ENCODE results near the gene KCNJ18.
"Not testable (repeated sequence)": the region's sequence is repeated elsewhere in the genome, so short reads cannot be mapped to it uniquely, and the experiment has no call there.

Gene KCNJ18

DNA sequence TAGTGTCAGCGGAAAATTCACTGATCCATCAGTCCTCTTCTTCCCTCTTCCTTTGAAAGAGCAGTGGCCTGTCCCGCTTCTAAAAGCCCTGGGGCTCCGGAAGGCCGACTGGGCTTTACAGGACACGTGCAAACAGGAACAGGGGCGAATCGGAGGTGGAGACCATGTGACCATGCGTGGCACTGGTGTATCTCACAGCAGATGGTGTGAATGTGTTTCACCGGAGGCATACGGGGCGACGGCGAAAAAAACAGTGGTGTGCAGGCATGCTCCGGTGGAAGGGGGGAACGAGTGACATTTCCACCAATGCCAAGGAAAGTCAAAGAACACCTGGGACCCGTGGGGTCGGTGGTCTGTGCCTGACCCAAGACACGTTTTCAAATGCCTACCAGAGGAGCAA lies 8.4 kb upstream of the KCNJ18 start:
- not testable (repeated sequence) for H3K4me3 ChIP-seq (ENCODE audit: low read depth, low read length, poor library complexity, severe bottlenecking); H3K9ac ChIP-seq (ENCODE audit: low read length); H3K79me2 ChIP-seq (ENCODE audit: insufficient read depth, low read length); H3F3A ChIP-seq (ENCODE audit: insufficient read depth, low read length); H3K4me1 ChIP-seq (ENCODE audit: insufficient read depth, low read length, severe bottlenecking); H3K4me2 ChIP-seq (ENCODE audit: low read length); H3K9me2 ChIP-seq (ENCODE audit: low read depth, low read length); H3K27me3 ChIP-seq (ENCODE audit: insufficient read depth, low read length); H3K36me3 ChIP-seq (ENCODE audit: insufficient read depth, low read length); H4K20me1 ChIP-seq (ENCODE audit: insufficient read depth, low read length); H3K27ac ChIP-seq (ENCODE audit: low read depth, low read length, poor library complexity, severe bottlenecking); H3K9me3 ChIP-seq (ENCODE audit: low read length); H2AFZ ChIP-seq (ENCODE audit: low read length)

DNA sequence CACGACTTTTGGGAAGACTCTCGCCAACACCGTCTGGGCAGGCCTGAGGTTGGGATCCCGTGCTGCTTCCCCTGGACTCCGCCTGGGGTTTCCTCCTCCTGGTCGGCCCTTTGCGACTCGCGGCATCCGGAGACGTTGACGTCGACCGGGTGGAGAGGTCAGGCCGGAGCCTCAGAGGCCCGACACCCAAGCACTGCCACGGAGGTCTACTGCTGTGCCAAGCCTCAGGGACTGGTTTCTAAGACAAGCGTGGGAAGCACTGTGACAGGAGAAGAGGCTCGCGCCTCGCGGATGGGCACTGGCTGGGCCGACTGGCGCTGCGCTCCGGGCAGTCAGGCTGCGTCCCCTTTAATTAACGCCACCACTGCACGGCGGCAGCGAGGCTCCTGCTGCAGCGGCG lies 7.9 kb upstream of the KCNJ18 start:
- not testable (repeated sequence) for H3K27ac ChIP-seq (ENCODE audit: low read depth, low read length, poor library complexity, severe bottlenecking); H3K9me3 ChIP-seq (ENCODE audit: low read length); H2AFZ ChIP-seq (ENCODE audit: low read length)

DNA sequence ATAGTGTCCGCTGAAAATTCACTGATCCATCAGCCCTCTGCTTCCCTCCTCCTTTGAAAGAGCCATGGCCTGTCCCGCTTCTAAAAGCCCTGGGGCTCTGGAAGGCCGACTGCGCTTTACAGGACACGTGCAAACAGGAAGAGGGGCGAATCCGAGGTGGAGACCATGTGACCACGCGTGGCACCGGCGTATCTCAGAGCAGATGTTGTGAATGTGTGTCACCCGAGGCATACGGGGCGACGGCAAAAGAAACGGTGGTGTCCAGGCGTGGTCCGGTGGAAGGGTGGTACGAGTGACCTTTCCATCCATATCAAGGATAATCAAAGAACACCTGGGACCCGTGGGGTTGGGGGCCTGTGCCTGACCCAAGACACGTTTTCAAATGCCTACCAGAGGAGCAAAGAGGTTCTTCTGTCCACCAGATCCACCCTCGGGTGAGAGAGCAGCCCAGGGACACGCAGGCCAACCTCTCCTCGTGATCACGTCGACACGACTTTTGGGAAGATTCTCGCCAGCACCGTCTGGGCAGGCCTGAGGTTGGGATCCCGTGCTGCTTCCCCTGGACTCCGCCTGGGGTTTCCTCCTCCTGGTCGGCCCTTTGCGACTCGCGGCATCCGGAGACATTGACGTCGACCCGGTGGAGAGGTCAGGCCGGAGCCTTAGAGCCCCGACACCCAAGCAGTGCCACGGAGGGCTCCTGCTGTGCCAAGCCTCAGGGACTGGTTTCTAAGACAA lies 7.1 kb upstream of the KCNJ18 start:
- H3K27me3 ChIP-seq (ENCODE audit: insufficient read depth, low read length); H3K4me3 ChIP-seq (ENCODE audit: low read depth, low read length, poor library complexity, severe bottlenecking); H3K9me3 ChIP-seq (ENCODE audit: low read length); H3K27ac ChIP-seq (ENCODE audit: low read depth, low read length, poor library complexity, severe bottlenecking); H3K4me1 ChIP-seq (ENCODE audit: insufficient read depth, low read length, severe bottlenecking); H3F3A ChIP-seq (ENCODE audit: insufficient read depth, low read length); H2AFZ ChIP-seq (ENCODE audit: low read length); H3K9ac ChIP-seq (ENCODE audit: low read length); H3K79me2 ChIP-seq (ENCODE audit: insufficient read depth, low read length); H3K4me2 ChIP-seq (ENCODE audit: low read length); H3K36me3 ChIP-seq (ENCODE audit: insufficient read depth, low read length); H4K20me1 ChIP-seq (ENCODE audit: insufficient read depth, low read length); H3K9me2 ChIP-seq (ENCODE audit: low read depth, low read length): not testable (repeated sequence)

More for the DNA sequence above, 7.9 kb upstream of the KCNJ18 start:
- H3K4me3 ChIP-seq (ENCODE audit: low read depth, low read length, poor library complexity, severe bottlenecking); H3K27me3 ChIP-seq (ENCODE audit: insufficient read depth, low read length); H3K4me2 ChIP-seq (ENCODE audit: low read length); H3K9me2 ChIP-seq (ENCODE audit: low read depth, low read length); H3K79me2 ChIP-seq (ENCODE audit: insufficient read depth, low read length); H3K36me3 ChIP-seq (ENCODE audit: insufficient read depth, low read length); H3K4me1 ChIP-seq (ENCODE audit: insufficient read depth, low read length, severe bottlenecking); H4K20me1 ChIP-seq (ENCODE audit: insufficient read depth, low read length); H3F3A ChIP-seq (ENCODE audit: insufficient read depth, low read length); H3K9ac ChIP-seq (ENCODE audit: low read length): not testable (repeated sequence)

DNA sequence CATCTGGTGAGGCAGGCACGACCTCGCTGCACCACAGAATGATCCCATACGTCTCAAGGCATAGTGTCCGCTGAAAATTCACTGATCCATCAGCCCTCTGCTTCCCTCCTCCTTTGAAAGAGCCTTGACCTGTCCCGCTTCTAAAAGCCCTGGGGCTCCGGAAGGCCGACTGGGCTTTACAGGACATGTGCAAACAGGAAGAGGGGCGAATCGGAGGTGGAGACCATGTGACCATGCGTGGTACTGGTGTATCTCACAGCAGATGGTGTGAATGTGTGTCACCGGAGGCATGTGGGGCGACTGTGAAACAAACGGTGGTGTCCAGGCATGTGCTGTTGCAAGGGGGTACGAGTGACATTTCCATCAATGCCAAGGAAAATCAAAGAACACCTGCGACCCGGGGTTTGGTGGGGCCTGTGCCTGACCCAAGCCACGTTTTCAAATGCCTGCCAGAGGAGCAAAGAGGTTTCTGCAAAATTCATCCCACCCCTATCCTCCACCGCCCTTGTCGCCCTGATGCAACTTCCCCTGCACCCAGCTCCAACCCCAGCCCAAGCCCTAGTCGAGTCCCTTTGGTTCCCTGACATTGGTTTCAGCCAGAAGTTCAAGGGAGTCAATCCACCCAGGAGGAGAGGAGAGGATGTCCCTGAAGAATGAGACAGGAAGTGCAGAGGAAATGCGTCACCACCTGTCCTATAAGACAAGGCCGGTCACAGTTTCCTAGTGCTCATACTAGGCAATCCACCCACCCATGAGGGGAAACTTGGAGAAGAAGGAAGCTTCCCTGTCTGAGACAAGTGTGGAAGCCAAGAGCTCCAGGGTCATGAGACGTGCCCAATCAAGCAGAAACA lies 5.9 kb upstream of the KCNJ18 start:
- Histone ChIP-seq H3K4me1 (ENCODE audit: insufficient read depth, low read length, severe bottlenecking) (no peaks in the 10 kb centered on the region), H3F3A (ENCODE audit: insufficient read depth, low read length) (no peaks in the 10 kb centered on the region), H3K4me2 (ENCODE audit: low read length) (no peak overlapping the region), H3K4me3 (ENCODE audit: low read depth, low read length, poor library complexity, severe bottlenecking) (no peak overlapping the region), H2AFZ (ENCODE audit: low read length) (no peak overlapping the region), H3K36me3 (ENCODE audit: insufficient read depth, low read length) (no peaks in the 10 kb centered on the region), H3K79me2 (ENCODE audit: insufficient read depth, low read length) (no peaks in the 10 kb centered on the region), H3K9me2 (ENCODE audit: low read depth, low read length) (no peaks in the 10 kb centered on the region), H3K9me3 (ENCODE audit: low read length) (no peaks in the 10 kb centered on the region), H4K20me1 (ENCODE audit: insufficient read depth, low read length) (no peaks in the 10 kb centered on the region), H3K27me3 (ENCODE audit: insufficient read depth, low read length) (no peaks in the 10 kb centered on the region), H3K9ac (ENCODE audit: low read length) (no peak overlapping the region), H3K27ac (ENCODE audit: low read depth, low read length, poor library complexity, severe bottlenecking) (no peak overlapping the region)
- TF ChIP-seq, protein P1, sequence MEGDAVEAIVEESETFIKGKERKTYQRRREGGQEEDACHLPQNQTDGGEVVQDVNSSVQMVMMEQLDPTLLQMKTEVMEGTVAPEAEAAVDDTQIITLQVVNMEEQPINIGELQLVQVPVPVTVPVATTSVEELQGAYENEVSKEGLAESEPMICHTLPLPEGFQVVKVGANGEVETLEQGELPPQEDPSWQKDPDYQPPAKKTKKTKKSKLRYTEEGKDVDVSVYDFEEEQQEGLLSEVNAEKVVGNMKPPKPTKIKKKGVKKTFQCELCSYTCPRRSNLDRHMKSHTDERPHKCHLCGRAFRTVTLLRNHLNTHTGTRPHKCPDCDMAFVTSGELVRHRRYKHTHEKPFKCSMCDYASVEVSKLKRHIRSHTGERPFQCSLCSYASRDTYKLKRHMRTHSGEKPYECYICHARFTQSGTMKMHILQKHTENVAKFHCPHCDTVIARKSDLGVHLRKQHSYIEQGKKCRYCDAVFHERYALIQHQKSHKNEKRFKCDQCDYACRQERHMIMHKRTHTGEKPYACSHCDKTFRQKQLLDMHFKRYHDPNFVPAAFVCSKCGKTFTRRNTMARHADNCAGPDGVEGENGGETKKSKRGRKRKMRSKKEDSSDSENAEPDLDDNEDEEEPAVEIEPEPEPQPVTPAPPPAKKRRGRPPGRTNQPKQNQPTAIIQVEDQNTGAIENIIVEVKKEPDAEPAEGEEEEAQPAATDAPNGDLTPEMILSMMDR (IDR thresholded peaks at IDR 0.05; ENCODE audit: low read length), result no peak
- no peak for TF ChIP-seq EZH2 (IDR thresholded peaks at IDR 0.05; ENCODE audit: borderline replicate concordance, low read length)

Measured in OCI-LY1 (cell line).